CD4-positive, alpha-beta T cell treated with Interleukin-6 for 4 hours (primary cell): ENCODE data around the gene APEH.
A peak's percentile ranks its signal among the peaks of the same experiment; 100 is the strongest.

Experiments
- DNase-seq: peaks from one replicate; pipeline ENCODE4 v3.0.0-alpha.2; 2020; ENCODE audit warnings: mixed read lengths

Gene APEH

GRCh38 chr3:49715611-49716121 lies 41.5 kb downstream of the APEH start:
- DNase-seq = no peak

GRCh38 chr3:49716169-49716568 lies 42.0 kb downstream of the APEH start:
- DNase-seq = no peak

GRCh38 chr3:49716691-49717210 lies 42.6 kb downstream of the APEH start:
- no peak for DNase-seq

- no peak for DNase-seq
Measured at GRCh38 chr3:49717211-49717958, 43.2 kb downstream of the APEH start.

- DNase-seq = no peak
Measured at GRCh38 chr3:49717959-49718857, 44.1 kb downstream of the APEH start.

- DNase-seq = peak; percentile 25
Measured at GRCh38 chr3:49718858-49719213, 44.7 kb downstream of the APEH start.

- peak; percentile 95 for DNase-seq
Measured at GRCh38 chr3:49719214-49719884, 45.2 kb downstream of the APEH start, which contains the start of gene AMIGO3. TSS of gene AMIGO3 (minus strand) at chr3:49719684. CDS start at chr3:49719465, 219 bp downstream.

GRCh38 chr3:49720855-49721595 lies 46.9 kb downstream of the APEH start:
- DNase-seq = no peak

GRCh38 chr3:49721596-49721895 lies 47.4 kb downstream of the APEH start:
- no peak for DNase-seq

GRCh38 chr3:49721896-49722781 lies 48.0 kb downstream of the APEH start:
- DNase-seq = no peak

- no peak for DNase-seq
Measured at GRCh38 chr3:49722896-49723295, 48.7 kb downstream of the APEH start.

GRCh38 chr3:49723296-49723627 lies 49.1 kb downstream of the APEH start:
- DNase-seq = peak; percentile 64

GRCh38 chr3:49723628-49724551 lies 49.7 kb downstream of the APEH start, which contains the start of gene GMPPB:
TSS of gene GMPPB (minus strand) at chr3:49723951. CDS start at chr3:49723726, 225 bp downstream.
- DNase-seq = peak; percentile 93

GRCh38 chr3:49724586-49724985 lies 50.4 kb downstream of the APEH start:
- peak; percentile 23 for DNase-seq

GRCh38 chr3:49725906-49726681 lies 51.9 kb downstream of the APEH start:
- no peak for DNase-seq

- DNase-seq = no peak
Measured at GRCh38 chr3:49727154-49727923, 53.2 kb downstream of the APEH start.

- no peak for DNase-seq
Measured at GRCh38 chr3:49727924-49728361, 53.8 kb downstream of the APEH start.

- no peak for DNase-seq
Measured at GRCh38 chr3:49729966-49730609, 55.9 kb downstream of the APEH start.
